OCI-LY1 (cell line): ENCODE data around the gene SSBP3.

Experiments
- H2AFZ ChIP-seq: fragments of 200-600 bp; sonication (generic), shearing (Covaris generic); 2 replicates; pipeline ENCODE4 v1.6.0; 2014; ENCODE audit warnings: antibody characterized with exemption, mild to moderate bottlenecking, low read length
- H3F3A ChIP-seq: fragments of 200-600 bp; sonication (generic), shearing (Covaris generic); 2 replicates; pipeline ENCODE4 v1.6.0; 2014; ENCODE audit warnings: mild to moderate bottlenecking, antibody characterized with exemption, low read length, moderate library complexity; ENCODE audit not compliant: insufficient read depth
- H3K27ac ChIP-seq: fragments of 200-600 bp; sonication (generic); 2 replicates; pipeline ENCODE4 v1.5.1; 2014; ENCODE audit warnings: low read length, mixed run types, mild to moderate bottlenecking, low read depth; ENCODE audit not compliant: poor library complexity, severe bottlenecking
- H3K27me3 ChIP-seq: fragments of 200-600 bp; sonication (generic); 2 replicates; pipeline ENCODE4 v1.6.0; 2014; ENCODE audit warnings: antibody characterized with exemption, mild to moderate bottlenecking, low read length, moderate library complexity; ENCODE audit not compliant: insufficient read depth
- H3K36me3 ChIP-seq: fragments of 200-600 bp; sonication (generic); 2 replicates; pipeline ENCODE4 v1.6.1; 2014; ENCODE audit warnings: mild to moderate bottlenecking, antibody characterized with exemption, low read length, moderate library complexity, mixed read lengths; ENCODE audit not compliant: insufficient read depth
- H3K4me1 ChIP-seq: fragments of 200-600 bp; sonication (generic); 2 replicates; pipeline ENCODE4 v1.5.1; 2014; ENCODE audit warnings: mild to moderate bottlenecking, low read length, moderate library complexity; ENCODE audit not compliant: insufficient read depth, severe bottlenecking
- H3K4me2 ChIP-seq: fragments of 200-600 bp; sonication (generic), shearing (Covaris generic); 2 replicates; pipeline ENCODE4 v1.6.1; 2014; ENCODE audit warnings: low read length
- H3K4me3 ChIP-seq: fragments of 200-600 bp; sonication (generic); 2 replicates; pipeline ENCODE4 v1.5.1; 2014; ENCODE audit warnings: low read length, low read depth, mild to moderate bottlenecking, mixed read lengths; ENCODE audit not compliant: poor library complexity, severe bottlenecking
- H3K79me2 ChIP-seq: fragments of 200-600 bp; shearing (Covaris generic); 2 replicates; pipeline ENCODE4 v1.6.1; 2016; ENCODE audit warnings: mixed run types, low read length, mixed read lengths; ENCODE audit not compliant: insufficient read depth
- H3K9ac ChIP-seq: fragments of 200-600 bp; sonication (generic), shearing (Covaris generic); 2 replicates; pipeline ENCODE4 v1.6.1; 2014; ENCODE audit warnings: mild to moderate bottlenecking, low read length, mixed read lengths
- H3K9me2 ChIP-seq: fragments of 200-600 bp; sonication (generic), shearing (Covaris generic); 2 replicates; pipeline ENCODE4 v1.6.1; 2014; ENCODE audit warnings: low read depth, mild to moderate bottlenecking, low read length, mixed read lengths
- H3K9me3 ChIP-seq: fragments of 200-600 bp; shearing (Covaris generic); 2 replicates; pipeline ENCODE4 v1.6.1; 2014; ENCODE audit warnings: low read length, mixed read lengths
- H4K20me1 ChIP-seq: fragments of 200-600 bp; sonication (generic), shearing (Covaris generic); 2 replicates; pipeline ENCODE4 v1.6.0; 2016; ENCODE audit warnings: mild to moderate bottlenecking, low read length; ENCODE audit not compliant: insufficient read depth
- CTCF ChIP-seq: fragments of 200-600 bp; sonication (generic), shearing (Covaris generic); IDR thresholded peaks from 2 replicates; pipeline ENCODE4 v1.5.1; 2017; ENCODE audit warnings: mild to moderate bottlenecking, antibody characterized with exemption, low read length, moderate library complexity, mixed read lengths
- EZH2 ChIP-seq: fragments of 200-600 bp; sonication (generic), shearing (Covaris generic); IDR thresholded peaks from 2 replicates; pipeline ENCODE4 v1.8.0; 2017; ENCODE audit warnings: borderline replicate concordance, mixed run types, mild to moderate bottlenecking, antibody characterized with exemption, low read length, moderate library complexity, mixed read lengths

Gene SSBP3

GRCh38 chr1:54357967-54358366 is 48.2 kb downstream of the SSBP3 start:
- no peaks in the 10 kb centered on the region for H3K27me3 ChIP-seq
- H3K9me2 ChIP-seq: no peaks in the 10 kb centered on the region
- no peak overlapping the region for H3K4me3 ChIP-seq
- peaks cover 16% of the 10 kb centered on the region for H3K4me1 ChIP-seq
- H3K27ac ChIP-seq: no peak overlapping the region
- no peaks in the 10 kb centered on the region for H3F3A ChIP-seq
- H3K9me3 ChIP-seq: no peaks in the 10 kb centered on the region
- H3K36me3 ChIP-seq: no peaks in the 10 kb centered on the region
- H3K9ac ChIP-seq: no peak overlapping the region
- no peaks in the 10 kb centered on the region for H3K79me2 ChIP-seq
- H2AFZ ChIP-seq: no peak overlapping the region
- no peak overlapping the region for H3K4me2 ChIP-seq
- H4K20me1 ChIP-seq: no peaks in the 10 kb centered on the region
- TF ChIP-seq CTCF: no peak
- no peak for TF ChIP-seq EZH2

GRCh38 chr1:54356680-54357147 is 49.5 kb downstream of the SSBP3 start:
- Histone ChIP-seq H3K4me1 (peaks cover 16% of the 10 kb centered on the region), H4K20me1 (no peaks in the 10 kb centered on the region), H3K4me2 (no peak overlapping the region)

GRCh38 chr1:54355931-54356679 is 50.1 kb downstream of the SSBP3 start:
- H3K27me3 ChIP-seq: no peaks in the 10 kb centered on the region
- no peak overlapping the region for H3K9ac ChIP-seq
- H3K79me2 ChIP-seq: no peaks in the 10 kb centered on the region
- no peaks in the 10 kb centered on the region for H3F3A ChIP-seq
- H2AFZ ChIP-seq: no peak overlapping the region
- H3K27ac ChIP-seq: no peak overlapping the region
- H3K9me2 ChIP-seq: no peaks in the 10 kb centered on the region
- no peak for TF ChIP-seq EZH2
- no peak for TF ChIP-seq CTCF
- H3K9me3 ChIP-seq: no peaks in the 10 kb centered on the region
- H3K36me3 ChIP-seq: no peaks in the 10 kb centered on the region
- peaks cover 16% of the 10 kb centered on the region for H3K4me1 ChIP-seq
- no peaks in the 10 kb centered on the region for H4K20me1 ChIP-seq
- no peak overlapping the region for H3K4me2 ChIP-seq
- no peak overlapping the region for H3K4me3 ChIP-seq

More at GRCh38 chr1:54356680-54357147, 49.5 kb downstream of the SSBP3 start:
- Histone ChIP-seq H3K4me3 (no peak overlapping the region), H3K36me3 (no peaks in the 10 kb centered on the region), H3K9me3 (no peaks in the 10 kb centered on the region), H3F3A (no peaks in the 10 kb centered on the region), H3K9me2 (no peaks in the 10 kb centered on the region), H2AFZ (no peak overlapping the region), H3K27me3 (no peaks in the 10 kb centered on the region), H3K79me2 (no peaks in the 10 kb centered on the region), H3K9ac (no peak overlapping the region), H3K27ac (no peak overlapping the region)
- TF ChIP-seq EZH2 (no peak), CTCF (no peak)
